NCI-H2196 (cell line): ENCODE data around the gene MTUS2.

ENCODE experiments used
- DNase-seq: peaks from one replicate; lab custom pipeline; 2025; ENCODE audit not compliant: unreplicated experiment; lab: John Stamatoyannopoulos, UW

The MTUS2 gene

DNA sequence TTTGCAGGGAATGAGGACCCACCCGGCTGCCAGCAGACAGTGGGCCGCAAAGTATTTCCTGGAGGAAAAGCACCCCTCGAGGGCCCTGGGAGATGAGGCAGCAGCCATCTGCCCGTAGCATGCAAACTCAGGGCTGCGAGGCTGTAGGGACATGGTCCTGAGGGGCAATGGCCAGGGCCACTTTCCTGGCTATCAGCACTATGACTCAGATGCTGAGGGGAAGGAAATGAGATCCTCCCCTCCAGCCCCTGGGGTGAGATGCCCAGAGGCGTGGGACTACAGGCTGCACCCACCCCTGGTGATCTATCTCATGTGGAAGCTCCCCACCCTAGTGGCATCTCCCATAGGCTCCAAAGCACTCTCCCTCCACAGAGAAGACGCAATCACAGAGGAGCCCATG lies 695.2 kb downstream of the MTUS2 start:
- DNase-seq = no peak

DNA sequence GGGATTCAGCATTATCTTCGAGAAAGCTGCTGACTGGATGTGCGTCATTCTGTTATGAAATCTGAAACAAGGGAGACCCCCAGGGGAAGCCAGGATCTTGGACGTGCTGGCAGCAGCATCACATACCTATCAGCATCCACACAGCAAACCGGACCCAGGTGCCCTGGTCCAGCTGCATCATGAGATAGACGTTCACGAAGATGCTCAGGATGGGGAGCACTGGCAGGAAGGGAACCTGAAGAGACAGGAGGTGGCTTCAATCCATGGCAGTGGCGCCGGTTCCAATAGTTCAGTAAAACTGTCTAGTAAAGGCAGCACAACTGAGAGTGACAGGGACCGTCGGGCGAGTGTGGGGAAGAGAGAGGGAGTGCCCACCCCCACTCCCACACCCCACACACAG lies 695.9 kb downstream of the MTUS2 start:
- DNase-seq = no peak

DNA sequence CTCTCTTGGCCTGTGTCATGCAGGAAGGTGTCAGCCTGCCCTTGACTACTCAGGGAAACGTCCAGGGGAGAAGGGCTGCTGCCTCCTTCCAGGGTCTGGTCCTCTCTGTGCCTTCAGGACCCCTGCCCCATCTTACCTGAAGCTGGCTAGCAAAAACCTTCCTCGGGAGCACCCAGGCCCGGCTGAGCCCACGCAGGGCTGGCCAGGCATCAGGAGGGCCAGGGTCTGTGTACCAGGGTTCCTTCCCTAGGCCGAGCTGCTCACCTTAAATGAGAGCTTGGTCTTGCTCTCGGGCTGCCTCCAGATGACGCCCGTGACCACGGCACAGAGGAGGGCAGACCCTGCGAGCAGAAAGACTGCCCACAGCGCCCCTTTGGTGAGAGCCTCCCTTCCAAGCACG lies 696.7 kb downstream of the MTUS2 start:
- DNase-seq = no peak

DNA sequence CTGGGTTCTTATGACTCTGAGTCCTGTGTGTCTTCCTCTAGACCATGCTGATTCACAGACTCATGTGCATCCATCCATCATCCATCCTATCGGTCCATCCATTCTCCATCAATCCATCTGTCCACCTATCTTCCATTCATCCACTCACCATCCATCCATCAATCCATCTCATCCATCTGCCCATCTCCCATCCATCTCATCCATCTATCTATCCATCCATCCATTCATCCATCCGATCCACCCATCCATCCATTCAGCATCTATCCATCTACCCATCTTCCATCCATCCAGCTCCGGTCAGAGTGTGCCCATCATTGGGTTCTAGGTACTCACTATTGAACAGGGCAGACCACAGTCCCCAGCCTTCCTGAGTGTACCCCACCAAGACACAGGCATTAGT lies 699.8 kb downstream of the MTUS2 start:
- DNase-seq = no peak

DNA sequence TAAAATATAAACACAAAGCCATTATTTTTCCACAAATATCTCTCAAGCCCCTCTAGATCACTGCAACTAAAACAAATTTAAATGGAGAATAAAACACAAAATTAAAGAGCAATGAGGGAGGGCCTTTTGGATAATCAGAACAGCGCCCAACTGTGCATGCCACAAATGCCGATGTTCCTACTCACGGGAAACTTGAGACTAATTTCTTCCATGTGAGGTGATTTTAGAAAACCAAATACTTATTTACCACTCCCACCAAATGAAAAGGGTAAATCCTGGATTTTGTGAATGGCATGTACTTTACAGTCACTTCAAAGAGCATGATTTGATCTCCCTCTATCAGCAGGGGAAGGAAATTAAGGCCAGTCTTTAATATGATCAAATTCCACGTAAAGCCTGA lies 700.5 kb downstream of the MTUS2 start:
- DNase-seq = no peak

GRCh38 chr13:29521336-29521735 lies 701.2 kb downstream of the MTUS2 start:
- no peak for DNase-seq

- no peak for DNase-seq
Measured at GRCh38 chr13:29522044-29522685, 702.0 kb downstream of the MTUS2 start.

- no peak for DNase-seq
Measured at GRCh38 chr13:29523199-29523961, 703.2 kb downstream of the MTUS2 start.

GRCh38 chr13:29524176-29524575 lies 704.0 kb downstream of the MTUS2 start:
- no peak for DNase-seq

GRCh38 chr13:29524641-29525040 lies 704.5 kb downstream of the MTUS2 start:
- no peak for DNase-seq

- DNase-seq = no peak
Measured at GRCh38 chr13:29525757-29526156, 705.6 kb downstream of the MTUS2 start.

DNA sequence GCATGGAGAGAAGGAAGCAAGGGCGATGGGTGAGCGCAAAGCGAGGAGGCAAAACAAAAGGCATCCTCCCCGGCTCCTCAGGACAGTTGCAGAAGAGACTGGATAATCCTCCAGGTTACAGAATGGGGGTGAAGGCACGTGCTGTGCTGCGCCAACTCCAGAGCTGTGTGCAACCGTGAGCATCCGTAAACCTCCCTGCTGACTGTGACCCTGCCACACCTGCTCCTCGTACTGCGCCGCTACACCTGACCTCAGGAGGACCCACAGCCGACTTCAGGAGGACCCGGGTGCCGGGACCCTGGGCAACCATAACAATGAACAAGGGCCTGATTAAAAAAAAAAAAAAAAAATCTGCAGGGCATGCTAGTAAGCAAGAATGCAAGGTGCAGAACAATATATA lies 706.6 kb downstream of the MTUS2 start:
- no peak for DNase-seq

- no peak for DNase-seq
Measured at GRCh38 chr13:29527511-29527910, 707.4 kb downstream of the MTUS2 start.

GRCh38 chr13:29527916-29528315 lies 707.8 kb downstream of the MTUS2 start:
- no peak for DNase-seq

GRCh38 chr13:29529754-29530153 lies 709.6 kb downstream of the MTUS2 start:
- DNase-seq = no peak

GRCh38 chr13:29530901-29531300 lies 710.8 kb downstream of the MTUS2 start:
- no peak for DNase-seq

DNA sequence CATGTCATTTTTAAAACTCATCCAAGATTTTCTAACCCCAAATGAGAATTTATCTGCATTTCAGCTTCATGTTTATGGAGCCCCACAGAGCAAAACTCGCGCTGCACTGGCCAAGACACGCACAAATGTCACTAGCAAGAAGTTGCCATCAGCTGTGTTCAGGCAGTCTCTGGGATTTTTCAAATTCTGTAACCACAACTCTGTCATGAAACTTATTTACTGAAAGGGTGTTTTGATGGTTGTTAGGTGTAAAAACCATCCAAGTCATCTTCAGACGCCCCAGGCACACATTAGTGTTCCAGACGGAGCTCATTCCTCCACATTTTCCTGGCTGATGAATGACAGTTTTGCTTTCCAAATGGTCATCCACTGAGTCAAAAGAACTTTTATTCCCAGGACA lies 712.0 kb downstream of the MTUS2 start:
- no peak for DNase-seq

GRCh38 chr13:29532821-29533220 lies 712.7 kb downstream of the MTUS2 start:
- DNase-seq = no peak

- DNase-seq = no peak
Measured at GRCh38 chr13:29534083-29534482, 713.9 kb downstream of the MTUS2 start.

DNA sequence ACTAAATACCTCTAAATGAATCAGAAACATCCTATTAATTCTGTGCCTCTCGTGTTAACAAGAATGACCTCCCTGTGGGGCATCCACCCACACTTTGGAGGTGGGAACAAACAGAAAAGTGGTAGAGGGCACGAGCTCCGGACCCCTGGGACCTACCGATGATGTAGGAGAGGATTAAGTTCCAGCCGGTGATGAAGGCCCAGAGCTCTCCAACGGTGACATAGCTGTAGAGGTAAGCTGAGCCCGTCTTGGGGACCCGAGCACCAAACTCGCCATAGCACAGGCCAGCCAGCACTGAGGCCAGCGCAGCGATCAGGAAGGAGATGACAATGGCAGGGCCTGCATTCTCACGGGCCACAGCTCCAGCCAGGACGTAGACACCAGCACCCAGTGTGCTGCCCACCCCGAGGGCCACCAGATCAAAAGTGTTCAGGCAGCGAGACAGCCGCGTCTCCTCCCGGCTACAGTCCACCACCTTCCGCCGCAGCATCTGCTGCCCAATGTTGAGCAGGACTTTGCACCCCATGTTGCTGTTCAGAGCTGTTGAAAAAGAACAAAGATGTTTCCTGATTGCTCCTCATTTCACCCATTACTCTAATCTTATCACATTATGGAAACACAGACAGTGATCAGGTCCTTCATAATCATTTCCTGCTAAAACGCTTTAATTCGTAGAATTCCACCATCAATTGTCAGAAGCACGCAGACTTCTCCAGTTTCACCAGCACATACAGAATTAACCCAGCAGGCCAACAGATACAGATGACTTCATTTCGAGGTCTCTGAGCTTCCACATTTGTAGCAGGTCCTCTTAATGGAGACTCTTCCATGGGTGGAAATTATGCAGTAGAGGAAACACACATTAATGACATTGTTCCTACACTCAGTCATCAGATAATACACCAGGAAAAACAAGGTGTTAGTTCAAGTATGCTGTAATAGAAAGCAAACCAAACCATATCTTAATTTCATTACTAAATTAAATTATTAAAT lies 715.8 kb downstream of the MTUS2 start:
- no peak for DNase-seq

DNA sequence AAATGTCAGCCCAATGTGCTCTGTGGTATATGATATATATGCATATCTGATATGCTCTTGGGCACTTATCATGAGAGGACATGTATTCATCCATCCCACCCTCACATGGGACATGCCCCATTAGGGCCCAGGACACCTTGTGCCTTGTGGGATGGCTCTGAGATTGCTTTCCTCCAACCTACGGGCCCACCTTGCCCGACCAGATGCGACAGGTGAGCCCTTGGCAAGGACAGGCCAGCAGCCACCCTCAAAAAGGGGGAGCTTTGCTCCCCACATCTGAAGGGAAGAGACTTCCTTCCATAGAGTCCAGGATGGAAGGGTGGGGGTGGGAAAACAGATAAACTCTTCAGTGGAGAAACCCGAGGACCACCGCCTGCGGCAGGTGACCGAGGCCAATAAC lies 716.7 kb downstream of the MTUS2 start:
- DNase-seq = no peak
